Mesendoderm (in vitro differentiated cells): ENCODE data around the gene KPNA1.

Experiments
- DNase-seq: peaks from one replicate; pipeline ENCODE4 v3.0.0; 2013
- H2AK5ac ChIP-seq: 2 replicates; pipeline ENCODE4 v1.6.1; 2013; ENCODE audit warnings: low read length, inconsistent platforms
- H2BK120ac ChIP-seq: 2 replicates; pipeline ENCODE4 v1.6.1; 2013; ENCODE audit warnings: low read depth, mild to moderate bottlenecking, low read length, moderate library complexity, mixed read lengths
- H2BK15ac ChIP-seq: replicated peaks from 2 replicates; pipeline ENCODE4 v1.6.1; 2013; ENCODE audit warnings: low read depth, mild to moderate bottlenecking, moderate library complexity
- H2BK5ac ChIP-seq: 2 replicates; pipeline ENCODE4 v1.6.1; 2013; ENCODE audit warnings: low read length, inconsistent platforms
- H3K18ac ChIP-seq: 2 replicates; pipeline ENCODE4 v1.6.1; 2013; ENCODE audit warnings: mild to moderate bottlenecking, low read length, mixed read lengths
- H3K23ac ChIP-seq: one replicate; pipeline ENCODE4 v1.6.1; 2013; ENCODE audit warnings: low read length
- H3K27ac ChIP-seq: 2 replicates; pipeline ENCODE4 v1.5.1; 2013; ENCODE audit warnings: low read depth, mild to moderate bottlenecking, inconsistent platforms, low read length, moderate library complexity
- H3K27me3 ChIP-seq: 2 replicates; pipeline ENCODE4 v1.6.1; 2013; ENCODE audit warnings: low read length, control low read depth, mild to moderate bottlenecking, inconsistent platforms; ENCODE audit not compliant: insufficient read depth, poor library complexity
- H3K36me3 ChIP-seq: 2 replicates; pipeline ENCODE4 v1.6.1; 2013; ENCODE audit warnings: low read length, inconsistent platforms; ENCODE audit not compliant: control insufficient read depth, insufficient read depth
- H3K4ac ChIP-seq: one replicate; pipeline ENCODE4 v1.6.1; 2013; ENCODE audit warnings: low read depth, mild to moderate bottlenecking, low read length, moderate library complexity
- H3K4me1 ChIP-seq: 2 replicates; pipeline ENCODE4 v1.6.1; 2013; ENCODE audit warnings: low read depth, low read length, inconsistent platforms; ENCODE audit not compliant: control insufficient read depth
- H3K4me2 ChIP-seq: 2 replicates; pipeline ENCODE4 v1.6.1; 2013; ENCODE audit warnings: low read length
- H3K4me3 ChIP-seq: 2 replicates; pipeline ENCODE4 v1.5.1; 2013; ENCODE audit warnings: mild to moderate bottlenecking, low read length
- H3K56ac ChIP-seq: one replicate; pipeline ENCODE4 v1.6.1; 2013; ENCODE audit warnings: low read length
- H3K79me1 ChIP-seq: 2 replicates; pipeline ENCODE4 v1.6.1; 2013; ENCODE audit warnings: low read length, inconsistent platforms
- H3K79me2 ChIP-seq: 2 replicates; pipeline ENCODE4 v1.6.1; 2013; ENCODE audit warnings: mild to moderate bottlenecking, low read length; ENCODE audit not compliant: control insufficient read depth, insufficient read depth
- H3K9ac ChIP-seq: 2 replicates; pipeline ENCODE4 v1.6.1; 2013; ENCODE audit warnings: low read length, inconsistent platforms
- H4K5ac ChIP-seq: one replicate; pipeline ENCODE4 v1.6.1; 2013; ENCODE audit warnings: low read length
- H4K8ac ChIP-seq: one replicate; pipeline ENCODE4 v1.6.1; 2013; ENCODE audit warnings: low read depth, mild to moderate bottlenecking, control low read depth, low read length, moderate library complexity
- WGBS: extraction: QIAGEN DNeasy Blood & Tissue Kit; methylation state at CpG from one replicate; pipeline ENCODE4 v1.1.7; 2013; ENCODE audit warnings: low lambda C conversion rate, missing lambda C conversion rate; ENCODE audit not compliant: insufficient coverage; ENCODE audit errors: extremely low coverage; 5-methylcytosine and 5-hydroxymethylcytosine counted together

KPNA1 gene

DNA sequence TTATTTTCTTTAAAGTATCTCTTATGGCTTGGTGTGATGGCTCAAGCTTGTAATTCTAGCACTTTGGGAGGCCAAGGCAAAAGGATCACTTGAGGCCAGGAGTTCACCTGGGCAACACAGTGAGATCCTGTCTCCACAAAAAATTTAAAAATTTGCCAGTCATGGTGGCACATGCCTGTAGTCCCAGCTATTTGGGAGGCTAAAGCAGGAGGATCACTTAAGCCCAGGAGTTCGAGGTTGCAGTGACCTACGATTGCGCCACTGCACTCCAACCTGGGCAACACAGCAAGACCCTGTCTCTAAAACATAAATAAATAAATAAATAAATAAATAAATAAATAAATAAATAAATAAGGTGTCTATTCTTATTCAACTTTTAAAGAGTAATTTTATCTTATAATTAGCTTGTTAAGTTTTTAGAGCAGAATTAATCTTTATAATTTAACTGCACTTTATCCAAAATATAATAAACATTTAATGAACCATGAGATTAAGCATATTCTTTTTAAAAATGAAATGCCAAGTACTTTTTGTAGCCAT, 48.0 kb downstream of the KPNA1 start:
- no peak overlapping the region for H3K4me2 ChIP-seq
- no peak overlapping the region for H2AK5ac ChIP-seq
- no peak overlapping the region for H3K56ac ChIP-seq
- H2BK120ac ChIP-seq: no peak overlapping the region
- DNase-seq: no peak
- H3K27me3 ChIP-seq: no peaks in the 10 kb centered on the region
- no peak overlapping the region for H3K27ac ChIP-seq
- no peak overlapping the region for H3K4ac ChIP-seq
- H3K79me2 ChIP-seq: peaks cover 6% of the 10 kb centered on the region
- WGBS: no CpG with 5 or more reads among the region's 3 CpGs
- H3K23ac ChIP-seq: no peak overlapping the region
- no peak overlapping the region for H2BK5ac ChIP-seq
- peaks cover 2% of the 10 kb centered on the region for H3K79me1 ChIP-seq
- H3K18ac ChIP-seq: no peak overlapping the region
- no peak overlapping the region for H4K8ac ChIP-seq
- H3K4me3 ChIP-seq: no peak overlapping the region
- H3K9ac ChIP-seq: no peak overlapping the region
- H2BK15ac ChIP-seq: no peak overlapping the region
- no peak overlapping the region for H4K5ac ChIP-seq
- no peaks in the 10 kb centered on the region for H3K36me3 ChIP-seq
- peaks cover 2% of the 10 kb centered on the region for H3K4me1 ChIP-seq

DNA sequence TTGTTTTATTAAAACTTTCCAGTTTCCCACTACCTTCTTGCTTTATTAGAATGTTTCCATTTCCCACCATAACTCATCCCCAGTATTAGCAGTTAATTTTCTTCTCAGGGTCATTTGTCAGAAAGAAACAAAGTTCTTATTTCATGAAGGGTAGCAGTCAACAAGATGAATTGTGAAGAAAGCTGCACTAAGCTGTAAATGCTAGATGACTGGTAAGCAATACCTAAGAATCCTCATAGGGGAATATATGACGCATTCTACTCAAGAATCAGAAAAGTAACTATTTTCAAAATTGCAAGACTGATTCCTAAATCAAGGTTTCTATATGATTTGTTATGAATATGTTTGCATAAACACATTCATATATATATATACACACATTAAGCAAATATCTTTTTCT, 50.1 kb downstream of the KPNA1 start:
- no peak overlapping the region for H3K56ac ChIP-seq
- no peak overlapping the region for H3K4ac ChIP-seq
- no peak overlapping the region for H2BK15ac ChIP-seq
- no peak overlapping the region for H3K18ac ChIP-seq
- no CpG with 5 or more reads among the region's 1 CpG for WGBS
- no peaks in the 10 kb centered on the region for H3K36me3 ChIP-seq
- H3K79me1 ChIP-seq: peaks cover 2% of the 10 kb centered on the region
- no peak overlapping the region for H3K23ac ChIP-seq
- H4K8ac ChIP-seq: no peak overlapping the region
- no peak overlapping the region for H3K9ac ChIP-seq
- H3K27ac ChIP-seq: no peak overlapping the region
- peaks cover 3% of the 10 kb centered on the region for H3K79me2 ChIP-seq
- no peak overlapping the region for H4K5ac ChIP-seq
- no peak overlapping the region for H2BK5ac ChIP-seq
- no peak overlapping the region for H2BK120ac ChIP-seq
- H3K4me2 ChIP-seq: no peak overlapping the region
- H3K27me3 ChIP-seq: no peaks in the 10 kb centered on the region
- no peak for DNase-seq
- H2AK5ac ChIP-seq: no peak overlapping the region
- H3K4me3 ChIP-seq: no peak overlapping the region
- H3K4me1 ChIP-seq: no peaks in the 10 kb centered on the region

DNA sequence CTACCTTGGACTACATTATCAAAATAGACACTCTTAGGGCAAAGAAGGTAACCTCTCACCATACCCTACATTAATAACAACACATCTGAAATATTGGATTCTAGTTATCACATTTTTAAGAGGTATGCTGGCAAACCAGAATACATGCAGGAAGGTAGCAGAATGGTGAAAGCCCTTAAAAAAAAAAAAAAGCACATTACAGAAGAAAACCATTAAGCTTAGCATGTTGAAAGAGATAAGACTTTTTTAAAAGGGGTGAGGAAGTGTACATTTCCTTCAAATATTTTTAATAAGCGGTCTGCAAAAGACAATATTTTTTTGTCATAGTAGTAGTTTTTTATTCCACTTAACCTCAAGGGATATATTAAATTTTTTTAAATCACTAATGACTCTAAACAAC, 52.3 kb downstream of the KPNA1 start:
- Histone ChIP-seq H2BK15ac (no peak overlapping the region), H3K79me1 (peaks cover 2% of the 10 kb centered on the region), H3K23ac (no peak overlapping the region), H3K4me2 (no peak overlapping the region), H3K56ac (no peak overlapping the region), H3K79me2 (no peaks in the 10 kb centered on the region), H3K18ac (no peak overlapping the region), H4K5ac (no peak overlapping the region), H2BK120ac (no peak overlapping the region), H3K9ac (no peak overlapping the region), H3K4ac (no peak overlapping the region), H3K4me3 (no peak overlapping the region), H4K8ac (no peak overlapping the region), H2AK5ac (no peak overlapping the region), H2BK5ac (no peak overlapping the region), H3K4me1 (no peaks in the 10 kb centered on the region), H3K27ac (no peak overlapping the region), H3K36me3 (no peaks in the 10 kb centered on the region), H3K27me3 (no peaks in the 10 kb centered on the region)
- DNase-seq: no peak
- no CpG with 5 or more reads among the region's 1 CpG for WGBS

DNA sequence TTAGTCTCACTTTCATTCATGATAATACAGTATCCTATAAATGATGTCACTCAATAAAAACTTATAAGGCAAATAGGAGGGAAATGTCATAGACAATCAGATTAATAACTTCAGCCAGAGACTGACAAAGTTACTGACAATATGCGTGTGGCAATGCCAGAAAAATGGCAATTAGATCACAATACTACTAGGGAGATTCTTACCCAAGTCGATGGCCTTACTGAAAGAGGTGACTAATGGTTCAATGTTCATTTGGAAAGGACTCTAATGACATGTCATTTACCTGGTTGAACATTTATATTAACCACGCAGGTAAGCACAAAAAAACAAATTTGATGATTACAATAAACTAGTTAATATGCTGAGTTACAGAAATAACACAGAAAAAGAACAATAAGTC, 52.9 kb downstream of the KPNA1 start:
- WGBS: no CpG with 5 or more reads among the region's 3 CpGs
- Histone ChIP-seq H4K8ac (no peak overlapping the region), H3K4me3 (no peak overlapping the region), H2BK120ac (no peak overlapping the region), H2AK5ac (no peak overlapping the region), H3K4me1 (no peaks in the 10 kb centered on the region), H2BK15ac (no peak overlapping the region), H3K4ac (no peak overlapping the region), H3K18ac (no peak overlapping the region), H3K56ac (no peak overlapping the region), H3K27ac (no peak overlapping the region), H3K27me3 (no peaks in the 10 kb centered on the region), H3K36me3 (no peaks in the 10 kb centered on the region), H3K79me2 (no peaks in the 10 kb centered on the region), H3K9ac (no peak overlapping the region), H3K79me1 (peaks cover 2% of the 10 kb centered on the region), H3K23ac (no peak overlapping the region), H4K5ac (no peak overlapping the region), H3K4me2 (no peak overlapping the region), H2BK5ac (no peak overlapping the region)
- no peak for DNase-seq

DNA sequence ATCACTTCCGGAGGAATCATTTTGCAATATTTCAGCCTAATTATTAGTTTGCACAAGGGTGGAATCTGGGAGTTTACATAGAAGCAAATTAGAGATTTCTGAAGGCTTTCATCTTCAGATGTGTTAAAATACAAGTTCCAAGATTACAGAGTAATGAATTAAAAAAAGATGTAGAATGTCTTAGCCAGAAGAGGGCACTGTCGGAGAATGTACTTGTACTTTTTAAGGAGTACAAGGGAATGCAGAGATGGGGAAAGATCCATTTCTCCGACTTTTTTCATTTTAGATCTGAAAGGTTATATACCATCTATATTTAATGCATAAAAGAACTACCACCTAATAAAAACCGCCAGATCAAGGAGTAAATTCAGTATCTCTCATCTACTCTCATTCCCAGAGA, 55.7 kb downstream of the KPNA1 start:
- Histone ChIP-seq H3K79me1 (no peaks in the 10 kb centered on the region), H3K18ac (no peak overlapping the region), H2BK5ac (no peak overlapping the region), H4K5ac (no peak overlapping the region), H3K23ac (no peak overlapping the region), H3K4ac (no peak overlapping the region), H3K4me2 (no peak overlapping the region), H2AK5ac (no peak overlapping the region), H4K8ac (no peak overlapping the region), H3K79me2 (no peaks in the 10 kb centered on the region), H3K4me1 (no peaks in the 10 kb centered on the region), H3K27me3 (no peaks in the 10 kb centered on the region), H3K4me3 (no peak overlapping the region), H3K9ac (no peak overlapping the region), H3K56ac (no peak overlapping the region), H3K36me3 (no peaks in the 10 kb centered on the region), H3K27ac (no peak overlapping the region), H2BK120ac (no peak overlapping the region), H2BK15ac (no peak overlapping the region)
- DNase-seq: peak; percentile 44
- no CpG with 5 or more reads among the region's 4 CpGs for WGBS

DNA sequence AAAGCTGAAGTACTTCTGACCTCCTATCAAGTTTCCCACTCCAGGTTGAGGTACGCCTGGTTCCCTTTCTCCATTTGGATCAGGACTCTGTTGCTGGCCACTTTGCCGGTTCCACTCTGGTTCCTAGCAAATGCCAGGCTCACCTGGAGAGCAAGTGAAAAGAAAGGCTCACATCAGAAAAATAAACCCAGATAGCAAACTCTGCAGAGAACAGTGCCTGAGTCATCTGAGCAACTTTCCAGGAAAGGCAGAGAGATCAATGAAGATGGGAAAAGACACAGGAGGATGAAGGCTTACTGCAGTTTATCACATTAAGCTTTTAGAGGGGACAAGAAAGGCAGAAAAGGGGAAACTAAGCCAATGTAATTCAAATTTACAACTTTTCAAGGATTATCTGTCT, 57.0 kb downstream of the KPNA1 start:
- DNase-seq: no peak
- Histone ChIP-seq H3K79me1 (no peaks in the 10 kb centered on the region), H2BK5ac (no peak overlapping the region), H3K4me2 (no peak overlapping the region), H3K27ac (no peak overlapping the region), H3K23ac (no peak overlapping the region), H3K4ac (no peak overlapping the region), H4K8ac (no peak overlapping the region), H3K27me3 (no peaks in the 10 kb centered on the region), H3K9ac (no peak overlapping the region), H3K4me3 (no peak overlapping the region), H3K18ac (no peak overlapping the region), H2BK120ac (no peak overlapping the region), H3K56ac (no peak overlapping the region), H2AK5ac (no peak overlapping the region), H3K36me3 (peaks cover 1% of the 10 kb centered on the region), H2BK15ac (no peak overlapping the region), H3K4me1 (no peaks in the 10 kb centered on the region), H4K5ac (no peak overlapping the region), H3K79me2 (no peaks in the 10 kb centered on the region)
- no CpG with 5 or more reads among the region's 2 CpGs for WGBS
